ENCODE measurements around the gene FICD.

The FICD gene

DNA sequence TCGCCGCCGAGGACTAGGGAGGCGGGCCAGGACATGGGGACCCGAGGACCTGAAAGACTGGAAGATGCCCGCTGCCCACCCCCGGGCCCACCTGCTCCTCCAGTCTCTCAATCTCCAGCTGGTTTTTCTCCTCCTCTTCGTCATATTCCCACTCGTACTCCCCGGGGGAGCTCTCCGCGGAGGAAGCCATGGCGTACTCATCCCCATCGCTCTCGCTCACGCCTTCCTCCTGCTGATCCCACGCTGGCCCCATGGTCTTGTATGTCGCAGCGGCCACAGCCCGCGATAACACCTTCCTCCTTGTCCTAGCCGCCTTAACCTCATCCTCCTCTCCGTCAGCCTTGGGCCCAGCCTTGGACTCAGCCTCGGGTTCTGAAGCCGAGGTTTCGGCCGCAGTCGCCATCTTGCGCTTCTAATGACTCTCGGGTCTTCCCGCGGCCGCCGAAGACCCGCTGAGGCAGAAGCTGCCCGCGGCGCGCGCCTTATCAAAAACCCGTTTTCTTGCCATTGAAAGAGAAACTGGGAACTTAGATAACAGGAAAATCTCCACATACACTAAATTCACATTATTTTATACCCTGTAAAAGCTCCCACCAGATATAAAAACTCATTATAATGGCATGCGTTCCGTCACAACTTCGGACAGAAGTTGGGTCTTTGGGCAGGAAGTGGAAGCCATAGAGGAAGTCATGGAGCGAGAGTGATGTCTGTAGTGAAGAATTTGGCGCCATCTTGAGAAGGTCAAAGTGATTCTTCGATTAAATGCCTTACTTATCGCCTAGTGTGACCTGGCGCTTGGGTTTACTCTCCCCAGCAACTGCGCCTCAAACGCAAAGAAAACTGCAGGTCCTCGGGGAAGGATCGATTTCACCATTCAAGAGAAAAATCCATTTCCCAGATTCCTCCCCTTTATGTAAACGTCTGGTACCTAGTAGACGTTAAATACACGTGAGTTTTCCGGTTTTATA lies 46.0 kb downstream of the FICD start, which contains the start of gene SART3:
TSS of gene SART3 (minus strand) at position 422 of the 968 bp plus-strand sequence. CDS start at position 403, 19 bp downstream.
- peak within 1 kb of the TSS; percentile 96 for H3K4me2 ChIP-seq
- H3K79me2 ChIP-seq (ENCODE audit: insufficient read depth, low read depth), result peaks cover 58% of the 10 kb centered on the region
- H3K4me1 ChIP-seq (ENCODE audit: low read depth, poor library complexity, severe bottlenecking), result peaks cover 38% of the 10 kb centered on the region
- peak within 1 kb of the TSS; percentile 88 for H3K27ac ChIP-seq
- H2AFZ ChIP-seq (ENCODE audit: low read depth), result peak within 1 kb of the TSS; percentile 56
- TF ChIP-seq, protein P1, sequence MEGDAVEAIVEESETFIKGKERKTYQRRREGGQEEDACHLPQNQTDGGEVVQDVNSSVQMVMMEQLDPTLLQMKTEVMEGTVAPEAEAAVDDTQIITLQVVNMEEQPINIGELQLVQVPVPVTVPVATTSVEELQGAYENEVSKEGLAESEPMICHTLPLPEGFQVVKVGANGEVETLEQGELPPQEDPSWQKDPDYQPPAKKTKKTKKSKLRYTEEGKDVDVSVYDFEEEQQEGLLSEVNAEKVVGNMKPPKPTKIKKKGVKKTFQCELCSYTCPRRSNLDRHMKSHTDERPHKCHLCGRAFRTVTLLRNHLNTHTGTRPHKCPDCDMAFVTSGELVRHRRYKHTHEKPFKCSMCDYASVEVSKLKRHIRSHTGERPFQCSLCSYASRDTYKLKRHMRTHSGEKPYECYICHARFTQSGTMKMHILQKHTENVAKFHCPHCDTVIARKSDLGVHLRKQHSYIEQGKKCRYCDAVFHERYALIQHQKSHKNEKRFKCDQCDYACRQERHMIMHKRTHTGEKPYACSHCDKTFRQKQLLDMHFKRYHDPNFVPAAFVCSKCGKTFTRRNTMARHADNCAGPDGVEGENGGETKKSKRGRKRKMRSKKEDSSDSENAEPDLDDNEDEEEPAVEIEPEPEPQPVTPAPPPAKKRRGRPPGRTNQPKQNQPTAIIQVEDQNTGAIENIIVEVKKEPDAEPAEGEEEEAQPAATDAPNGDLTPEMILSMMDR (conservative IDR thresholded peaks at IDR 0.05; ENCODE audit: low read depth, low read length), result no peak
- peak within 1 kb of the TSS; percentile 88 for H3K9ac ChIP-seq
- no peaks in the 10 kb centered on the region for H4K20me1 ChIP-seq (ENCODE audit: insufficient read depth)
- H3K27me3 ChIP-seq (ENCODE audit: insufficient read depth, low read depth), result no peaks in the 10 kb centered on the region
- H3K36me3 ChIP-seq (ENCODE audit: insufficient read depth), result no peaks in the 10 kb centered on the region
- no peak within 1 kb of the TSS for H3K4me3 ChIP-seq (IDR thresholded peaks at IDR 0.05; ENCODE audit: insufficient read depth, low read depth, low read length)

- no peaks in the 10 kb centered on the region for H3K36me3 ChIP-seq (ENCODE audit: insufficient read depth)
- peak overlapping the region; percentile 96 for H3K4me2 ChIP-seq
- H4K20me1 ChIP-seq (ENCODE audit: insufficient read depth), result no peaks in the 10 kb centered on the region
- H3K9ac ChIP-seq, result peak overlapping the region; percentile 88
- H2AFZ ChIP-seq (ENCODE audit: low read depth), result peak overlapping the region; percentile 56
- H3K27me3 ChIP-seq (ENCODE audit: insufficient read depth, low read depth), result no peaks in the 10 kb centered on the region
- peaks cover 50% of the 10 kb centered on the region for H3K79me2 ChIP-seq (ENCODE audit: insufficient read depth, low read depth)
- no peak overlapping the region for H3K4me3 ChIP-seq (IDR thresholded peaks at IDR 0.05; ENCODE audit: insufficient read depth, low read depth, low read length)
- peaks cover 47% of the 10 kb centered on the region for H3K4me1 ChIP-seq (ENCODE audit: low read depth, poor library complexity, severe bottlenecking)
- TF ChIP-seq, protein P1 (conservative IDR thresholded peaks at IDR 0.05; ENCODE audit: low read depth, low read length), result no peak
- peak overlapping the region; percentile 88 for H3K27ac ChIP-seq
Observed at GRCh38 chr12:108561852-108562347, 46.8 kb downstream of the FICD start.

DNA sequence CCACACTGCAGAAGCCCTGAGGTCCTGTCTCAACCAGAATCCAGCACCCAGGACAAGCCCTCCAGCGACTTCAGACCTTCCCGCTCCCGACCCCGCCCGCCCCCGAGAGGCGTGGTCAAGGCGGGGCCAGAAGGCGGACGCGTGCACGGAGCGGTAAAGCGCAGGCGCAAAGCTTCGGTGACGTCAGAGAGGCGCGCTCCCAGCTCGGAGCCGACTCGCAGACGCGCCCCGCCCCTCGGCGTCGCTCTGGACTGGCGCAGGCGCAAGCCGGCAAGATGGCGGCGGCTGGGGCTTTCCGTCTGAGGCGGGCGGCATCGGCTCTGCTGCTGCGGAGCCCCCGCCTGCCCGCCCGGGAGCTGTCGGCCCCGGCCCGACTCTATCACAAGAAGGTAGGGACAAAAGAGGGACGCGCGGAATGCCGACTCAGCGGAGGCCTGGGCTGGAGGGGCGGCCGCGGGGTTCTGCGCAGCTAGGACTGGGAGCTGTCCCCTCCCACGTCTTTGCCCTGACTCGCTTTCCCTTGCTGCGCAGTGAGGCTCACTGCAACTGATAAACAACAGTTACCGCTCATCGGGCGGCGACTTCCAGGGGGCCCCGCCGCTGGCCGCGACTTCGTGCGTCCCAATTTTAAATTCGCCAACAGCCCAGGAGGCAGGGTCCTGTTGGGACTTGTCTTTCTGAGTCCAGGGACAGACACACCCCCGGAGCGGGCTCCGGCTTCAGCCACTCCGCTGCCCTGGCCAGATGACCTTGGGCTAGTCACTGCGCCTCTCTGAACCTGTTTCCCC lies 47.5 kb downstream of the FICD start, which contains the start of gene ISCU:
TSS of gene ISCU (plus strand) at position 249 of the 788 bp plus-strand sequence. CDS start at position 276, 27 bp downstream.
- H3K4me2 ChIP-seq, result peak within 1 kb of the TSS; percentile 99
- H3K27ac ChIP-seq, result peak within 1 kb of the TSS; percentile 94
- H2AFZ ChIP-seq (ENCODE audit: low read depth), result peak within 1 kb of the TSS; percentile 56
- peak within 1 kb of the TSS; percentile 88 for H3K9ac ChIP-seq
- no peak within 1 kb of the TSS for H3K4me3 ChIP-seq (IDR thresholded peaks at IDR 0.05; ENCODE audit: insufficient read depth, low read depth, low read length)
- no peaks in the 10 kb centered on the region for H3K27me3 ChIP-seq (ENCODE audit: insufficient read depth, low read depth)
- H3K36me3 ChIP-seq (ENCODE audit: insufficient read depth), result no peaks in the 10 kb centered on the region
- peaks cover 53% of the 10 kb centered on the region for H3K4me1 ChIP-seq (ENCODE audit: low read depth, poor library complexity, severe bottlenecking)
- TF ChIP-seq, protein P1 (conservative IDR thresholded peaks at IDR 0.05; ENCODE audit: low read depth, low read length), result no peak
- no peaks in the 10 kb centered on the region for H4K20me1 ChIP-seq (ENCODE audit: insufficient read depth)
- peaks cover 48% of the 10 kb centered on the region for H3K79me2 ChIP-seq (ENCODE audit: insufficient read depth, low read depth)

- Histone ChIP-seq H3K4me1 (ENCODE audit: low read depth, poor library complexity, severe bottlenecking) (peaks cover 60% of the 10 kb centered on the region), H3K27me3 (ENCODE audit: insufficient read depth, low read depth) (no peaks in the 10 kb centered on the region), H2AFZ (ENCODE audit: low read depth) (no peak overlapping the region), H3K4me2 (peak overlapping the region; percentile 99), H3K9ac (peak overlapping the region; percentile 75), H3K4me3 (IDR thresholded peaks at IDR 0.05; ENCODE audit: insufficient read depth, low read depth, low read length) (no peak overlapping the region), H3K79me2 (ENCODE audit: insufficient read depth, low read depth) (peaks cover 42% of the 10 kb centered on the region), H3K27ac (peak overlapping the region; percentile 94), H4K20me1 (ENCODE audit: insufficient read depth) (no peaks in the 10 kb centered on the region), H3K36me3 (ENCODE audit: insufficient read depth) (no peaks in the 10 kb centered on the region)
- TF ChIP-seq, protein P1 (conservative IDR thresholded peaks at IDR 0.05; ENCODE audit: low read depth, low read length), result peak; percentile 64
Observed at GRCh38 chr12:108563136-108563803, 48.2 kb downstream of the FICD start.
